LNCaP clone FGC (cell line): ENCODE results near the gene RIPOR2.
"Not testable (repeated sequence)": the region's sequence is repeated elsewhere in the genome, so short reads cannot be mapped to it uniquely, and the experiment has no call there.

Source experiments
- DNase-seq: peaks from one replicate; pipeline ENCODE4 v3.0.0-alpha.2; 2011; ENCODE audit warnings: low read depth
- H3K4me3 ChIP-seq: 2 replicates; pipeline ENCODE4 v1.5.1; 2011; ENCODE audit warnings: mild to moderate bottlenecking, low read depth, low read length, control low read depth
- TF ChIP-seq, protein P1 (sequence below): IDR thresholded peaks from 2 replicates; pipeline ENCODE4 v1.5.1; 2012; ENCODE audit warnings: mild to moderate bottlenecking; ENCODE audit not compliant: control insufficient read depth, insufficient read depth; ENCODE audit errors: extremely low read depth

RIPOR2 gene

DNA sequence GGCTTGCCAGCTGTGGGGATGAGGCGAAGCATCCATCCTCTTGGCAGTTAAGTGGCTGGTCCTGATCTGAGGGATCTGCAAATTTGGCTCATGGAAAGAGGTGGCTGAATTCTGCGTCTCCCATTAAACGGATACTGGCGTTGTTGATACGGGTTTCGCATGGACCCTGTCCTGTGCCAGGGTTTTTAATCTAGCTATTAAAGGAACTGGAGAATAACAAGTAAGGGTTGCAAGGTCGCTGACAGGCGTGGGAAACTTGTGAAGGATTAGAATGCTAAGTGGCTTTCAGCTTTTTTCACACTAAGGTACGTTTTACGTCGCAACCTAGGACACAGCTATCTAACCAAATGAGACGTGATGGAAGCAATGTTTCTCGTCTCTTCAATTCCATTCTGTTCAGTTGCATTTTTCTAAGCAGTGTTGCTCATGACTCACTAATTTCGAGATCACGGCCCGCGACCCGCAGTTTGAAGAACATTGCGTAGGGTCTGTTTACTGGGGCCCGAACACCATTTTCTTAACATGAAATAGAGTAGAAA lies 160.2 kb downstream of the RIPOR2 start:
- no peak for DNase-seq
- TF ChIP-seq, protein P1, sequence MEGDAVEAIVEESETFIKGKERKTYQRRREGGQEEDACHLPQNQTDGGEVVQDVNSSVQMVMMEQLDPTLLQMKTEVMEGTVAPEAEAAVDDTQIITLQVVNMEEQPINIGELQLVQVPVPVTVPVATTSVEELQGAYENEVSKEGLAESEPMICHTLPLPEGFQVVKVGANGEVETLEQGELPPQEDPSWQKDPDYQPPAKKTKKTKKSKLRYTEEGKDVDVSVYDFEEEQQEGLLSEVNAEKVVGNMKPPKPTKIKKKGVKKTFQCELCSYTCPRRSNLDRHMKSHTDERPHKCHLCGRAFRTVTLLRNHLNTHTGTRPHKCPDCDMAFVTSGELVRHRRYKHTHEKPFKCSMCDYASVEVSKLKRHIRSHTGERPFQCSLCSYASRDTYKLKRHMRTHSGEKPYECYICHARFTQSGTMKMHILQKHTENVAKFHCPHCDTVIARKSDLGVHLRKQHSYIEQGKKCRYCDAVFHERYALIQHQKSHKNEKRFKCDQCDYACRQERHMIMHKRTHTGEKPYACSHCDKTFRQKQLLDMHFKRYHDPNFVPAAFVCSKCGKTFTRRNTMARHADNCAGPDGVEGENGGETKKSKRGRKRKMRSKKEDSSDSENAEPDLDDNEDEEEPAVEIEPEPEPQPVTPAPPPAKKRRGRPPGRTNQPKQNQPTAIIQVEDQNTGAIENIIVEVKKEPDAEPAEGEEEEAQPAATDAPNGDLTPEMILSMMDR = no peak
- peak overlapping the region; percentile 91 for H3K4me3 ChIP-seq

DNA sequence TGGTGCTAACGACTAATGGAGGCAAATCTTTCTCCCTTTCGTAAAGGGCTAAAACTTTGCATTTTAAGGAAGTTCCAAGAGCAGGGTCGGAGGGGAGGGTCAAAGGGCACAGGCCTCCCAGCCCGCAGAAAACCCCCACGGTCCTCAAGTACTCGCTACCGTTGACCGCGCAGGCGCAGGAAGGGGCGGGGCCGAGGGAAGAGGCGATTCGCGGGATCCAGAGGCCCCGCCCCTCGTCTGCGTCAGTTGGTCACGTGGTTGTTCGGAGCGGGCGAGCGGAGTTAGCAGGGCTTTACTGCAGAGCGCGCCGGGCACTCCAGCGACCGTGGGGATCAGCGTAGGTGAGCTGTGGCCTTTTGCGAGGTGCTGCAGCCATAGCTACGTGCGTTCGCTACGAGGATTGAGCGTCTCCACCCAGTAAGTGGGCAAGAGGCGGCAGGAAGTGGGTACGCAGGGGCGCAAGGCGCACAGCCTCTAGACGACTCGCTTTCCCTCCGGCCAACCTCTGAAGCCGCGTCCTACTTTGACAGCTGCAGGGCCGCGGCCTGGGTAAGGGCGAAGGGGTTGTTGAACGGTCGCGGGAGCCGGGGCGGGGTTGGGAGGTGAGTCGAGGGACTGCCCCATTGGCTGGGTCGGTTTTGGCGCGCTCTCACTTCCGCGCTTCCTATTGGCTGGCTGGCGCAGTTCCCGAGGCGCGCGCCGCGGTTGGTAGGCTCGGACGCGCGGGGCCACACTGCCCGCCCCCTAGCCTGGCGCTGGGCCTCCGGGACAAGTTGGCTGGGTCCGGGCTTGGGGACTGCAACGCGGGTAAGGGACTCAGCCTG lies 160.9 kb downstream of the RIPOR2 start, which contains the start of gene GMNN:
GMNN (plus strand) TSS at position 242 of the 824 bp plus-strand sequence. CDS start 2,310 bp downstream, outside the sequence.
- peak; percentile 84 for DNase-seq
- TF ChIP-seq, protein P1 = no peak

DNA sequence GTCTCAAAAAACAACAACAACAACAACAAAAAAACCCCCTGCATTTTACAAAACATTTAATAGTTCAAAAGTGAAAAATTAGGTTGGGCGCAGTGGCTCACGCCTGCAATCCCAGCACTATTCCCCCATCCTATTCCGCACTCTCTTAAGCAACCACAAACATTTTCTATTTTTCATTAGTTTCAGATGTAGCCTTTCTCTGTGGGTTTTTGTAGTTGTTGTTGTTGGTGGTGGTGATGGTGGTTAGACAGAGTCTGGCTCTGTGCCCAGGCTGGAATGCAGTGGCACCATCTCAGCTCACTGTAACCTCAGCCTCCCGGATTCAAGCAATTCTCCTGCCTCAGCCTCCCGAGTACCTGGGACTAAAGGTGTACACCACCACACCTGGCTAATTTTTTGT lies 167.4 kb downstream of the RIPOR2 start:
- DNase-seq = no peak
- TF ChIP-seq, protein P1 = no peak

More for the DNA sequence above, 160.9 kb downstream of the RIPOR2 start, which contains the start of gene GMNN:
- H3K4me3 ChIP-seq = peak within 1 kb of the TSS; percentile 91

DNA sequence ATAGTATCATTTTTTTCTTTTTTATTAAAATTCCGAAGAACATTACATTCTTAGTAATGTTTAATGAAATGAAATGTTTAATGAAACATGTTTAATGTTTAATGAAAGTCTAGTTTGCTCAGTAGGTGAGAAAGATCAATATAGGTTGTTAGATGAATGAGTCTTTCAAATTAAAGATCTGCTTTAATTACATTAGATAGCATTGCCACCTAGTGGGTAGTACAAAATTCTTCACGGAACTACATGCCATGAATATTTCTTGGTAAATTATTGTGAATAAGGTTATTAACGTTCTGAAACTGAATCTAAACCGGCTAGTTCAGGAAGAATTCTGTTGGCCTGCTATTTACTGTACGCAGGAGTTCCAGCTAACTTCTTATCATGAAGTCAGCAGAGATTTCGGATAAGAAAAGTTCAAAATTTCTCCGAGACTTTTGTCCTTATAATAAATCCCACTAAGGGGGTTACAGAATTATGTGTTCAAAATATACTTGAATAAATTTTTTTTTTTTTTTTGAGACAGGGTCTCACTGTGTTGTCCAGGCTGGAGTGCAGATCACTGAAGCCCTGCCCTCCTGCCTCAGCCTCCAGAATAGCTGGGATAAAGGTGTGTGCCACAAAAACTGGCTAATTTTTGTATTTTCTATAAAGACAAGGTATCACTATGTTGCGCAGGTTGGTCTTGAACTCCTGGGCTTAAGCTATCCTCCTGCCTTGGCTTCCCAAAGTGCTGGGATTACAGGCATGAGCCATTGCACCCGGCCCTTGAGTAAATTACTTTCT lies 168.9 kb downstream of the RIPOR2 start:
- no peak overlapping the region for H3K4me3 ChIP-seq
- no peak for DNase-seq
- TF ChIP-seq, protein P1 = peak; percentile 63

More for the DNA sequence above, 167.4 kb downstream of the RIPOR2 start:
- no peak overlapping the region for H3K4me3 ChIP-seq

DNA sequence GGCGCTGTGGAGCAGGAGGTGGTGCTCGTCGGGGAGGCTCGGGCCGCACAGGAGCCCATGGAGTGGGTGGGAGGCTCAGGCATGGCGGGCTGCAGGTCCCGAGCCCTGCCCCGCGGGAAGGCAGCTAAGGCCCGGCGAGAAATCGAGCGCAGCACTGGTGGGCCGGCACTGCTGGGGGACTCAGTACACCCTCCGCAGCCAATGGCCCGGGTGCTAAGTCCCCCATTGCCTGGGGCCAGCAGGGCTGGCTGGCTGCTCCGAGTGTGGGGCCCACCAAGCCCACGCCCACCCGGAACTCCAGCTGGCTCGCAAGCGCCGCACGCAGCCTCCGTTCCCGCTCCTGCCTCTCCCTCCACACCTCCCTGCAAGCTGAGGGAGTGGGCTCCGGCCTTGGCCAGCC lies 169.8 kb downstream of the RIPOR2 start:
- DNase-seq, H3K4me3 ChIP-seq: not testable (repeated sequence)

DNA sequence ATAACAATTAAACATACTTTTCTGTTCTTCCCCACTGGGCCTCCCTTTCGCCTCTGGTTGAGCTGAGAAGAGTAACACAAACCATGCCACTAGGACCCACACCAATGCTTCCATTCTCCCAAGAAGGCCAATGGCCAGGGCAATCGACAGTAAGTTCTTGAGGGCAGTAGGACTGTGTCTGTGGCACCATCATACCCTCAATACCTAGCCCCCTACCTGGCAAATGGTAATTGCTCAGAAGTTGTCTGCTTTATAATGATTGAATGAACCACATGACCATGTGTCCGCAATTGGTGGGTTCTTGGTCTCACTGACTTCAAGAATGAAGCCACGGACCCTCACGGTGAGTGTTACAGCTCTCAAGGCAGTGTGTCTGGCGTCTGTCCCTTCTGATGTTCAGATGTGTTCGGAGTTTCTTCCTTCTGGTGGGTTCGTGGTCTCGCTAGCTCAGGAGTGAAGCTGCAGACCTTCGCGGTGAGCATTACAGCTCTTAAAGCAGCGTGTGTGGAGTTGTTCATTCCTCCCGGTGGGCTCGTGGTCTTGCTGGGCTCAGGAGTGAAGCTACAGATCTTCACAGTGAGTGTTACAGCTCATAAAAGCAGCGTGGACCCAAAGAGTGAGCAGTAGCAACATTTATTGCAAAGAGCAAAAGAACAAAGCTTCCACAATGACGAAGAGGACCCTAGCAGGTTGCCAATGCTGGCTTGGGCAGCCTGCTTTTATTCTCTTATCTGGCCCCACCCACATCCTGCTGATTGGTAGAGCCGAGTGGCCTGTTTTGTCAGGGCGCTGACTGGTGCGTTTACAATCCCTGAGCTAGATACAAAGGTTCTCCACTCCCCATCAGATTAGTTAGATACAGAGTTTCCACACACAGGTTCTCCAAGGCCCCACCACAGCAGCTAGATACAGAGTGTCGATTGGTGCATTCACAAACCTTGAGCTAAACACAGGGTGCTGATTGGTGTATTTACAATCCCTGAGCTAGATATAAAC lies 170.6 kb downstream of the RIPOR2 start:
- DNase-seq, H3K4me3 ChIP-seq: not testable (repeated sequence)

DNA sequence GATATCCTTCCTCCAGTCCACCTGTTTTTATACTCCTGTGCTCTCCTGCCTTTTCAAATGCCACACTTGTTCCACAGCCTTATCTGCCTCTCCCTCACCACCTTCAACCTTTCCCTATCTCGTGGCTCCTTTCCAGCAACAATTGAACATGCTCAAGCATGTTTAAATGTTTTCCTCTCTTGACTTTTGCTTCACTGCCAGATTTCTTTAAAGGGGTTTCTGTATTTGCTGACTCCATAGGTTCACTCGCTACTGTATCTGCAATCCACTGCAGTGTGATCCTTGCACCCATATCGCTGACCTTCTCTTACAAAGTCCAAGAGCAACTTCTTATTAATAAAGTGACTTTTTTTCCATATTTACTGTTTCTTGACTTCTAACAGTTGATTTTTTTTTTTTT lies 172.2 kb downstream of the RIPOR2 start:
- no peak overlapping the region for H3K4me3 ChIP-seq
- TF ChIP-seq, protein P1 = no peak
- DNase-seq = no peak
